PC-3 (cell line): ENCODE data around the gene LIN54.
"Not testable (repeated sequence)": the region's sequence is repeated elsewhere in the genome, so short reads cannot be mapped to it uniquely, and the experiment has no call there.

Source experiments
- CTCF ChIP-seq: fragments of 300-600 bp; sonication (generic); conservative IDR thresholded peaks from 2 replicates; pipeline ENCODE4 v1.5.1; 2017; ENCODE audit warnings: antibody characterized with exemption, low read depth, mild to moderate bottlenecking, low read length
- EZH2 ChIP-seq: fragments of 300-600 bp; sonication (generic); IDR thresholded peaks from one replicate; pipeline ENCODE4 v1.6.1; 2017; ENCODE audit warnings: antibody characterized with exemption, mild to moderate bottlenecking, low read length; ENCODE audit not compliant: unreplicated experiment

- TF ChIP-seq EZH2, CTCF: not testable (repeated sequence)
These were observed 23.1 kb downstream of the LIN54 start for GRCh38 chr4:82987519-82987918.
